ENCODE data around the gene RHBDF1. TPM values are rescaled to one million over a fixed set of nuclear protein-coding genes. Genes with fewer than 3 reads are reported as not detected.

The RHBDF1 gene
- total and polyA plus RNA-seq, 9 of the 15 experiments (the other 6 are each of a cell fraction or from before 2014, with no cell fraction given), result 1.0 to 8.2 (median 4.2) TPM

DNA sequence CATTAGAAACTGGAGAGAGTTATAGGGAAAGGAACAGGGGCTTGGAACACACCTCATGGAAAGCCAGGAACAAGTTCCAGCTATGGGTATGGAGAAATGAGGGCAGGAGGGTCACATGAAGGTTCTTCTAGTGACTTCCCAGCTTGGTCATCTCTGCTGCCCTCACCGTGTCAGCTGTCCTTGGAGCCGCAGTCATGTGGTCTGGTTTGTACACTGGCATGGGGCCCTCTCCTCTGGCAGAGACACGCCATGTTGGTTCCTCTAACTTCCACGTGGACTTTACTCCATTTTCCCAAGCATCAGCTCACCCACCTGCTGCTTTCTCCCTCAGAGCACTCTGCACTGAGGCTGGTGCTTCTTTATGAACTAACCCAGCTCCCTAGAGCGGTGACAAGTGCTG lies 31.9 kb upstream of the RHBDF1 start:
- intact Hi-C loops (cut with micrococcal nuclease), result no loop called here
- TF ChIP-seq MTF1 (CRISPR knock-in tag; IDR thresholded peaks at IDR 0.05; ENCODE audit: borderline replicate concordance), result no peak
- no peak for TF ChIP-seq KLF1 (tag; IDR thresholded peaks at IDR 0.05)
- TF ChIP-seq, protein P1, sequence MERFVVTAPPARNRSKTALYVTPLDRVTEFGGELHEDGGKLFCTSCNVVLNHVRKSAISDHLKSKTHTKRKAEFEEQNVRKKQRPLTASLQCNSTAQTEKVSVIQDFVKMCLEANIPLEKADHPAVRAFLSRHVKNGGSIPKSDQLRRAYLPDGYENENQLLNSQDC (CRISPR knock-in tag; IDR thresholded peaks at IDR 0.05), result no peak
- no peak for TF ChIP-seq CBX5 (IDR thresholded peaks at IDR 0.05; ENCODE audit: borderline replicate concordance, low read depth)
- TF ChIP-seq, protein P2, sequence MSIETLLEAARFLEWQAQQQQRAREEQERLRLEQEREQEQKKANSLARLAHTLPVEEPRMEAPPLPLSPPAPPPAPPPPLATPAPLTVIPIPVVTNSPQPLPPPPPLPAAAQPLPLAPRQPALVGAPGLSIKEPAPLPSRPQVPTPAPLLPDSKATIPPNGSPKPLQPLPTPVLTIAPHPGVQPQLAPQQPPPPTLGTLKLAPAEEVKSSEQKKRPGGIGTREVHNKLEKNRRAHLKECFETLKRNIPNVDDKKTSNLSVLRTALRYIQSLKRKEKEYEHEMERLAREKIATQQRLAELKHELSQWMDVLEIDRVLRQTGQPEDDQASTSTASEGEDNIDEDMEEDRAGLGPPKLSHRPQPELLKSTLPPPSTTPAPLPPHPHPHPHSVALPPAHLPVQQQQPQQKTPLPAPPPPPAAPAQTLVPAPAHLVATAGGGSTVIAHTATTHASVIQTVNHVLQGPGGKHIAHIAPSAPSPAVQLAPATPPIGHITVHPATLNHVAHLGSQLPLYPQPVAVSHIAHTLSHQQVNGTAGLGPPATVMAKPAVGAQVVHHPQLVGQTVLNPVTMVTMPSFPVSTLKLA (conservative IDR thresholded peaks at IDR 0.05), result no peak
- no peak for TF ChIP-seq GATA2 (CRISPR knock-in tag; IDR thresholded peaks at IDR 0.05)
- TF ChIP-seq ILK (tag; IDR thresholded peaks at IDR 0.05; ENCODE audit: borderline replicate concordance, low read depth), result no peak
- TF ChIP-seq, protein P3, sequence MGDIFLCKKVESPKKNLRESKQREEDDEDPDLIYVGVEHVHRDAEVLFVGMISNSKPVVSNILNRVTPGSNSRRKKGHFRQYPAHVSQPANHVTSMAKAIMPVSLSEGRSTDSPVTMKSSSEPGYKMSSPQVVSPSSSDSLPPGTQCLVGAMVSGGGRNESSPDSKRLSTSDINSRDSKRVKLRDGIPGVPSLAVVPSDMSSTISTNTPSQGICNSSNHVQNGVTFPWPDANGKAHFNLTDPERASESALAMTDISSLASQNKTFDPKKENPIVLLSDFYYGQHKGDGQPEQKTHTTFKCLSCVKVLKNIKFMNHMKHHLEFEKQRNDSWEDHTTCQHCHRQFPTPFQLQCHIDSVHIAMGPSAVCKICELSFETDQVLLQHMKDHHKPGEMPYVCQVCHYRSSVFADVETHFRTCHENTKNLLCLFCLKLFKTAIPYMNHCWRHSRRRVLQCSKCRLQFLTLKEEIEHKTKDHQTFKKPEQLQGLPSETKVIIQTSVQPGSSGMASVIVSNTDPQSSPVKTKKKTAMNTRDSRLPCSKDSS (IDR thresholded peaks at IDR 0.05; ENCODE audit: low read depth, partially characterized antibody), result no peak
- TF ChIP-seq, protein P4, sequence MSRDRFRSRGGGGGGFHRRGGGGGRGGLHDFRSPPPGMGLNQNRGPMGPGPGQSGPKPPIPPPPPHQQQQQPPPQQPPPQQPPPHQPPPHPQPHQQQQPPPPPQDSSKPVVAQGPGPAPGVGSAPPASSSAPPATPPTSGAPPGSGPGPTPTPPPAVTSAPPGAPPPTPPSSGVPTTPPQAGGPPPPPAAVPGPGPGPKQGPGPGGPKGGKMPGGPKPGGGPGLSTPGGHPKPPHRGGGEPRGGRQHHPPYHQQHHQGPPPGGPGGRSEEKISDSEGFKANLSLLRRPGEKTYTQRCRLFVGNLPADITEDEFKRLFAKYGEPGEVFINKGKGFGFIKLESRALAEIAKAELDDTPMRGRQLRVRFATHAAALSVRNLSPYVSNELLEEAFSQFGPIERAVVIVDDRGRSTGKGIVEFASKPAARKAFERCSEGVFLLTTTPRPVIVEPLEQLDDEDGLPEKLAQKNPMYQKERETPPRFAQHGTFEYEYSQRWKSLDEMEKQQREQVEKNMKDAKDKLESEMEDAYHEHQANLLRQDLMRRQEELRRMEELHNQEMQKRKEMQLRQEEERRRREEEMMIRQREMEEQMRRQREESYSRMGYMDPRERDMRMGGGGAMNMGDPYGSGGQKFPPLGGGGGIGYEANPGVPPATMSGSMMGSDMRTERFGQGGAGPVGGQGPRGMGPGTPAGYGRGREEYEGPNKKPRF (IDR thresholded peaks at IDR 0.05; ENCODE audit: low read depth, low read length), result no peak
- TF ChIP-seq HDAC3 (IDR thresholded peaks at IDR 0.05; ENCODE audit: borderline replicate concordance, partially characterized antibody), result no peak
- TF ChIP-seq POLR2A (conservative IDR thresholded peaks at IDR 0.05), result no peak
- TF ChIP-seq, protein P5, sequence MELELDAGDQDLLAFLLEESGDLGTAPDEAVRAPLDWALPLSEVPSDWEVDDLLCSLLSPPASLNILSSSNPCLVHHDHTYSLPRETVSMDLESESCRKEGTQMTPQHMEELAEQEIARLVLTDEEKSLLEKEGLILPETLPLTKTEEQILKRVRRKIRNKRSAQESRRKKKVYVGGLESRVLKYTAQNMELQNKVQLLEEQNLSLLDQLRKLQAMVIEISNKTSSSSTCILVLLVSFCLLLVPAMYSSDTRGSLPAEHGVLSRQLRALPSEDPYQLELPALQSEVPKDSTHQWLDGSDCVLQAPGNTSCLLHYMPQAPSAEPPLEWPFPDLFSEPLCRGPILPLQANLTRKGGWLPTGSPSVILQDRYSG (tag; conservative IDR thresholded peaks at IDR 0.05; ENCODE audit: low read depth), result no peak
- no peak for TF ChIP-seq ZNF707 (CRISPR knock-in tag; conservative IDR thresholded peaks at IDR 0.05)
- TF ChIP-seq ZNF324 (CRISPR knock-in tag; IDR thresholded peaks at IDR 0.05), result no peak

More for the DNA sequence above, 31.9 kb upstream of the RHBDF1 start:
- WGBS (ENCODE audit: insufficient coverage, low coverage, missing lambda C conversion rate), result 69% methylated on average over 5 of the region's 5 CpGs
- Histone ChIP-seq H3K9me3 (replicated peaks; ENCODE audit: control insufficient read depth, insufficient read depth, low read depth, low read length) (no peaks in the 10 kb centered on the region), H3K9me1 (ENCODE audit: control insufficient read depth, insufficient read depth, low read length) (no peaks in the 10 kb centered on the region), H3K4me1 (replicated peaks in 1 of 2; ENCODE audit: control insufficient read depth in 2 of 2, insufficient read depth in 2 of 2, low read length in 2 of 2) (peaks cover 29 to 59% of the 10 kb centered on the region in 2 experiments; a peak in 4 of 5 replicates), H2AFZ (ENCODE audit: low read depth, low read length) (no peak overlapping the region), H4K20me1 (replicated peaks; ENCODE audit: control insufficient read depth, insufficient read depth, low read length) (no peaks in the 10 kb centered on the region), H3K27ac (ENCODE audit: extremely low read depth, low read depth, low read length) (peak overlapping the region; percentile 71), H3K9ac (ENCODE audit: insufficient read depth in 1 of 2, low read depth in 2 of 2, low read length in 2 of 2) (peak overlapping the region; percentile 55 to 81; a peak in 3 of 4 replicates), H3K4me2 (ENCODE audit: insufficient read depth, low read length) (peak overlapping the region; percentile 69), H3K79me2 (ENCODE audit: control insufficient read depth, insufficient read depth, low read length) (peaks cover 7% of the 10 kb centered on the region; the same call in 1 of the 3 replicates), H3K4me3 (no peak overlapping the region), H3K36me3 (ENCODE audit: control insufficient read depth, insufficient read depth, low read length) (peaks cover 44% of the 10 kb centered on the region; the same call in 2 of the 3 replicates), H3K27me3 (ENCODE audit: control insufficient read depth in 2 of 2, insufficient read depth in 2 of 2, low read length in 2 of 2) (no peaks in the 10 kb centered on the region)
- no TSS peak for BruUV-seq (replicated peaks)
- ATAC-seq (no peak), FAIRE-seq (no peak), DNase-seq (ENCODE audit: extremely low read depth in 1 of 4, low spot score in 3 of 4) (no peak)
- in situ Hi-C loops (cut with MboI), result no loop called here
- ChIA-PET POLR2A (interaction anchor here (0.9 to 1.4 kb wide), 2 partner anchors 8 to 29 kb away, joined by 3 to 4 read pairs; no protein-coding TSS in a partner anchor), CTCF (ENCODE audit: low intra/inter-chr PET ratio) (interaction anchor here (0.9 kb wide), 1 partner anchor 77 kb away, joined by 5 read pairs; no protein-coding TSS in a partner anchor)
